PFSK-1 (cell line): Measurements from ENCODE around the gene LRP4.

Source experiments
- FOXP2 ChIP-seq: optimal IDR thresholded peaks from 2 replicates; pipeline ENCODE3; 2011; ENCODE audit warnings: borderline replicate concordance, control low read depth, inconsistent platforms; ENCODE audit not compliant: insufficient read depth; ENCODE audit errors: extremely low read length, extremely low read depth
- POLR2AphosphoS5 ChIP-seq: IDR thresholded peaks from 2 replicates; pipeline ENCODE4 v1.6.1; 2012; ENCODE audit warnings: low read depth, mild to moderate bottlenecking, control low read depth, low read length, moderate library complexity
- SIN3A ChIP-seq: IDR thresholded peaks from 2 replicates; pipeline ENCODE4 v1.6.1; 2012; ENCODE audit warnings: mild to moderate bottlenecking, low read length, moderate library complexity, borderline replicate concordance; ENCODE audit not compliant: insufficient read depth
- TAF1 ChIP-seq: IDR thresholded peaks from 2 replicates; pipeline ENCODE4 v1.6.1; 2012; ENCODE audit warnings: low read length, control low read depth, borderline replicate concordance; ENCODE audit not compliant: insufficient read depth
- TF ChIP-seq, protein P1 (sequence below), 2 experiments: IDR thresholded peaks; 2 replicates each; pipeline versions ENCODE4 v1.6.1 to v1.8.0; 2011 to 2012; ENCODE audit warnings: low read depth in 2 of 2, low read length in 2 of 2, control low read depth in 1 of 2, inconsistent platforms in 1 of 2, mild to moderate bottlenecking in 1 of 2, moderate library complexity in 1 of 2; ENCODE audit not compliant: insufficient read depth in 1 of 2

- TF ChIP-seq POLR2AphosphoS5 (no peak), TAF1 (no peak), SIN3A (no peak; the same call in 1 of the 2 replicates), FOXP2 (no peak)
- TF ChIP-seq, protein P1, sequence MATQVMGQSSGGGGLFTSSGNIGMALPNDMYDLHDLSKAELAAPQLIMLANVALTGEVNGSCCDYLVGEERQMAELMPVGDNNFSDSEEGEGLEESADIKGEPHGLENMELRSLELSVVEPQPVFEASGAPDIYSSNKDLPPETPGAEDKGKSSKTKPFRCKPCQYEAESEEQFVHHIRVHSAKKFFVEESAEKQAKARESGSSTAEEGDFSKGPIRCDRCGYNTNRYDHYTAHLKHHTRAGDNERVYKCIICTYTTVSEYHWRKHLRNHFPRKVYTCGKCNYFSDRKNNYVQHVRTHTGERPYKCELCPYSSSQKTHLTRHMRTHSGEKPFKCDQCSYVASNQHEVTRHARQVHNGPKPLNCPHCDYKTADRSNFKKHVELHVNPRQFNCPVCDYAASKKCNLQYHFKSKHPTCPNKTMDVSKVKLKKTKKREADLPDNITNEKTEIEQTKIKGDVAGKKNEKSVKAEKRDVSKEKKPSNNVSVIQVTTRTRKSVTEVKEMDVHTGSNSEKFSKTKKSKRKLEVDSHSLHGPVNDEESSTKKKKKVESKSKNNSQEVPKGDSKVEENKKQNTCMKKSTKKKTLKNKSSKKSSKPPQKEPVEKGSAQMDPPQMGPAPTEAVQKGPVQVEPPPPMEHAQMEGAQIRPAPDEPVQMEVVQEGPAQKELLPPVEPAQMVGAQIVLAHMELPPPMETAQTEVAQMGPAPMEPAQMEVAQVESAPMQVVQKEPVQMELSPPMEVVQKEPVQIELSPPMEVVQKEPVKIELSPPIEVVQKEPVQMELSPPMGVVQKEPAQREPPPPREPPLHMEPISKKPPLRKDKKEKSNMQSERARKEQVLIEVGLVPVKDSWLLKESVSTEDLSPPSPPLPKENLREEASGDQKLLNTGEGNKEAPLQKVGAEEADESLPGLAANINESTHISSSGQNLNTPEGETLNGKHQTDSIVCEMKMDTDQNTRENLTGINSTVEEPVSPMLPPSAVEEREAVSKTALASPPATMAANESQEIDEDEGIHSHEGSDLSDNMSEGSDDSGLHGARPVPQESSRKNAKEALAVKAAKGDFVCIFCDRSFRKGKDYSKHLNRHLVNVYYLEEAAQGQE (IDR thresholded peaks at IDR 0.05; ENCODE audit: insufficient read depth in 1 of 2, low read depth in 2 of 2, low read length in 2 of 2) = no peak
Measured at GRCh38 chr11:46917762-46918082, 628 bp downstream of the LRP4 start.
